NCI-H2107 treated with DMSO at 0.1 percent for 48 hours (cell line): Measurements from ENCODE around the gene TM7SF3.

ENCODE experiments used
- DNase-seq: peaks from one replicate; lab custom pipeline; 2025; ENCODE audit not compliant: unreplicated experiment; lab: John Stamatoyannopoulos, UW

The TM7SF3 gene

GRCh38 chr12:26935636-26936378, 78.4 kb downstream of the TM7SF3 start:
- DNase-seq: no peak

GRCh38 chr12:26929590-26929989, 84.6 kb downstream of the TM7SF3 start:
- DNase-seq: no peak

- DNase-seq: no peak
Observed at GRCh38 chr12:26928661-26929060, 85.5 kb downstream of the TM7SF3 start.
